Hepatocyte (in vitro differentiated cells): Measurements from ENCODE around the gene RANBP10.

Source experiments
- CTCF ChIP-seq: fragments of 200-600 bp; sonication (generic); IDR thresholded peaks from 2 replicates; pipeline ENCODE4 v1.5.1; 2016; ENCODE audit warnings: antibody characterized with exemption, mild to moderate bottlenecking; ENCODE audit not compliant: poor library complexity
- EZH2 ChIP-seq: fragments of 200-600 bp; sonication (generic); IDR thresholded peaks from 2 replicates; pipeline ENCODE4 v1.6.1; 2016; ENCODE audit warnings: antibody characterized with exemption, mild to moderate bottlenecking, borderline replicate concordance
- EZH2phosphoT487 ChIP-seq: fragments of 200-600 bp; sonication (generic); IDR thresholded peaks from one replicate; pipeline ENCODE4 v1.6.1; 2018; ENCODE audit warnings: antibody characterized with exemption, mild to moderate bottlenecking, low read depth, moderate library complexity; ENCODE audit not compliant: unreplicated experiment, severe bottlenecking

- TF ChIP-seq EZH2 (no peak), EZH2phosphoT487 (no peak), CTCF (no peak)
Measured at GRCh38 chr16:67779256-67780014, 26.9 kb downstream of the RANBP10 start.
